GM18519 (cell line): ENCODE data around the gene OR51G1.
"Not testable (repeated sequence)": the region's sequence is repeated elsewhere in the genome, so short reads cannot be mapped to it uniquely, and the experiment has no call there.

Experiments
- ATAC-seq: cut with Tn5 transposase; IDR thresholded peaks from one replicate; pipeline ENCODE4 v1.9.1; 2021; ENCODE audit warnings: mild to moderate bottlenecking, moderate library complexity; ENCODE audit not compliant: unreplicated experiment, low FRiP score

OR51G1 gene, protein sequence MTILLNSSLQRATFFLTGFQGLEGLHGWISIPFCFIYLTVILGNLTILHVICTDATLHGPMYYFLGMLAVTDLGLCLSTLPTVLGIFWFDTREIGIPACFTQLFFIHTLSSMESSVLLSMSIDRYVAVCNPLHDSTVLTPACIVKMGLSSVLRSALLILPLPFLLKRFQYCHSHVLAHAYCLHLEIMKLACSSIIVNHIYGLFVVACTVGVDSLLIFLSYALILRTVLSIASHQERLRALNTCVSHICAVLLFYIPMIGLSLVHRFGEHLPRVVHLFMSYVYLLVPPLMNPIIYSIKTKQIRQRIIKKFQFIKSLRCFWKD

DNA sequence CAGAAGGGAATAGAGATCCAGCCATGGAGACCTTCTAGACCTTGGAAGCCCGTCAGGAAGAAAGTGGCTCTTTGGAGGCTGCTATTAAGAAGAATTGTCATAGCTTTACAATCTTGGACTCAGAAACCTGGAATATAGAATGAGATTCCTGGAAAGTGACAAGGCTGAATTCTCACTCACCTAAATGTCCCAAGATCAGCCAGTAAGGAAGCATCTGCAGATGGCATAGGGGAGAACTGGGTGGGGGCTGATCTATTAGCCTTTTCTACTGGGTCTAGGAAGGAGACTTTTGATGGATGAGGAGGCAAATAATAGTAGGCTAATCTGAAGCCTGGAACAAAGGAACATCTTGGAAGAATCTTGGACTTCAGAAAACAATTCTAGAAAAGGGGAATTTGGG, at the start of gene OR51G1:
Gene OR51G1, minus strand, starts transcription at position 101 of the 400 bp plus-strand sequence. Its CDS starts 0 bp downstream, at position 101.
- ATAC-seq: no peak

DNA sequence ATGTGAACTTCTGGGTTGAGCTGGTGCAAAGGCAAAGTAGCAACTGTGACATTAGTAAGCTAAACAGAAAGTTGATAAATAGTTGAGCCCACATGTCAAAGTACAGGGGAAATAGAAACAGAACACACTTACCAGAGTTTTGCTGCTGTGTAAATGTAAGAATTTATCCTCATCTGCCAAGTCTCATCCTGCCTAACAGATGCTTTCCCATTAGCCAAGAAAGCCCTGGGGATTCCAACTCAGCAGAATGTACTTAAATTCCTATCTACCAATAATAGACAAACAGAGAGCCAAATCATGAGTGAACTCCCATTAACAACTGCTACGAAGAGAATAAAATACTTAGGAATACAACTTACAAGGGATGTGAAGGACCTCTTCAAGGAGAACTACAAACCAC, 38.7 kb upstream of the OR51G1 start:
- ATAC-seq: no peak

DNA sequence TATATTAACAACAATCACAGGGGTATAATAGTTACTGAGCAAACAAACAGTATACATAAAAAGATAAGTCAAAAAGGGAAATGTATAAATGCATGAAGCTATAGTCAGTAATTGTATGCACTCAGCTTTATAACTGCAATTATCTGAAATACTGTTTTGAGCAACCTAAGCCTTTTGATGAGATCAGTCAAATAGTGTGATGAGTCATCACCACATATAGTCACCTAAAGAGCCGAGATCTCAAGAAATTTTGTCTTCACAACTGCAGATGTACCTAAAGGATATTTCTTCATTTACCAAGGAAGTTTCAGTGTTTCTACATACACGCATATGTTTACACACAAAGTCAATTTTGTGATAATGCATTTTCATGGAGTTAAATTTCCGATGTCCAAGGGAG, 36.7 kb upstream of the OR51G1 start:
- ATAC-seq: no peak

DNA sequence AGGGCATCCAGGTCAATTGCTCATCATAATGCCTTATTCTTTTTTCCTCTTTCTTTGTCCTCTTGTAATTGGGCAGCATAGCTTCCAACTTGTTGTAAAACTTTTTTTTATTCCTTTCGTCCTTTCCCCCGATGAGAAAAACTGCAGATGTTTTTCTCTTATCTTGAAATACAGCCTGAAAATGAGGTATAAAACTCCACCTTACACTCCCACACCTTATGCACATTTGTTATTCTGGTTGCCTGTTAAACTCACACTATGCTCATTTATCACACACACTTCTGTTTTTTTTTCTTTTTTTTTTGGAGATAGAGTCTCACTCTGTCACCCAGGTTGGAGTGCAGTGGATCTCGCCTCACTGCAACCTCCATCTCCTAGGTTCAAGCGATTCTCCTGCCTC, 33.3 kb upstream of the OR51G1 start:
- ATAC-seq: no peak

DNA sequence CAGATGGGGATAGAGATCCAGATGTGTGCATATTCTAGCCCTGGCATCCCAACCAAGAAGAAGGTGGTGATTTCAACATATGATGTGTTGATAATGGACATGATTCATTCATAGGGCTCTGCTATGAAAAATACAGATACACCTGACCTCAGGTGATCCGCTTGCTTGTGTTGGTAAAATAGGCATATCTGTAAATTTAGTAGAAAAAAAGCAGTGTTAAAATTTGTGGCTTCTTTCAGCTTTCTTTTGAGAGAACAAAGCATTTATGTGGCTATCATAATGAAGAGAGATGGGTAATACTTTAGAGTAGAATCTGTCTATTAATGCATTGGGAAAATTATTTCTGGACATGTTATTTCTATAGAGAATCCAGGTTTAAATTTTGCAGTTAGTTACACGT, 31.5 kb upstream of the OR51G1 start, which contains the start of gene OR51A2:
Gene OR51A2, minus strand, starts transcription at position 101 of the 400 bp plus-strand sequence. Its CDS starts 0 bp downstream, at position 101.
- ATAC-seq: not testable (repeated sequence)

DNA sequence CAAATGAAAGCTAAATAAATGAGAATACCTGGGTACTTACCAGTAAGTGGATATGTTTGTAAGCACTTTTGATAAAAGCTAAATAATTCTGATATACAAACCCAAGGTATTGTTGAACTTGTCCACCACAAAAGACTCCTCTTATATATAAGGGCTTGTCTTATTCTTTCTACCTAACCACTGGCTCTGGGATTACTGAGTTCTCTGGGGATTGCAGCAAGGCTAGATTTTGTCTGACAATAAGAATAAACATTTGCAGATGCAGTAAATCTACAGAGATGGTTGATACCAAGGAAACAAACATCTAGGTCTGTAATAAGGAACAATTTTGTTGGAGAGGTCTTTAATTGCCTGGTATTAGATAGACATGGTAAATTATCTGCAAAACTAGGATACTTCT, 23.4 kb upstream of the OR51G1 start, which contains the start of gene OR51A4:
Gene OR51A4, minus strand, starts transcription at position 101 of the 400 bp plus-strand sequence. CDS start 505 bp downstream, outside the sequence.
- no peak for ATAC-seq

DNA sequence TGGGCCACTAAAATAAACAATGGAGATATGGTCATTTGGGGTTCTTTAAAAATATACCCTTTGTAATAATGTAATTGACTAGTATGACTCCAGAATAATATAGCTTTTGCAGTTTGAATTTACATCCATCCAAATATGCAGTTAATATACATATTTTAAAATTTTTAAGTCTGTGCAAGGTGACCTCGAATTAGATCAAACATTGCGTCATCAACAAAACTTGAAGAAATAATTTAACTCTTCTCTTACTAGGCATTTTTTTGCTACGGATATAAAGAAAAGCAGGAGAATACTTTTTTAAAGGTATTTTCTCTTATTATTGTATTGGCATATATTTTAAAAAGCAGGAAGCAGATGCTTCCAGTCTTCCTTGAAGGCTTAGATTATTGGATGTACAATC, 12.6 kb upstream of the OR51G1 start:
- ATAC-seq: no peak

DNA sequence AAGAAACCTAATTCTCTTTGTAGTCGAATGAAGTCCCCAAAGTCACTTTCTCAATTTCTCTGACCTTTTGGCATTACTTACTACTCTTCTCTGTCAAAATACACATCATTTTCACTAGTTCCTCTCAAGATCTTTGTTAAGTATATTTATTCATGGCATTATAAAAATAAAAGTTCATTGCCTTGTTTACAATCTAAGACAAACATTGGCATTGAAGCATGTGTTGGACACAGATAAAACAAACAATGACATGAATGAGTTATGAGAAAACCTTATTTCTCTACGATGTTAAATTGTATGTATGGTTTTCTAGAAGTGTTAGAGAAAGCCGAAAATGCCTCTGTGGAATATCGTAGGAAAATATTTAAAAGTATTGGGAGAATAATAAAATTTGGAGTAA, 8.6 kb upstream of the OR51G1 start:
- ATAC-seq: no peak

DNA sequence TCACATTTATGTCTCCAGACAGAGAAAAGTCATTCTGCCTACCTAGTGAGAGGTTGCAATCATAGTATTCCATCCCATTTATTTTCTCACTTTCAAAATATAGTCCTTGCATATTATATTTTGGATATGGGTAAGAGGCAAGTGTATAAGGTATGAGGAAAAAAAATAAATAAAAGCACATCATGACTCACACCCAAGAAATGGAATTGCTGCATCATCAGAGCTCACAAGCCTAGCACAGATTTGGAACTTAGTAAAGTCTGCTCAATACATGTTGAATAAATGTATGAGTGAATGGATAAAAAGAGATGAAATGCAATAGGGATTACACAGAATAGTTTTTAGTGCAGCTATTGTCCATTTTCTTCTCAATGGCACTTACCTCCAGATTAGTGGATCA, 2.5 kb upstream of the OR51G1 start:
- no peak for ATAC-seq

DNA sequence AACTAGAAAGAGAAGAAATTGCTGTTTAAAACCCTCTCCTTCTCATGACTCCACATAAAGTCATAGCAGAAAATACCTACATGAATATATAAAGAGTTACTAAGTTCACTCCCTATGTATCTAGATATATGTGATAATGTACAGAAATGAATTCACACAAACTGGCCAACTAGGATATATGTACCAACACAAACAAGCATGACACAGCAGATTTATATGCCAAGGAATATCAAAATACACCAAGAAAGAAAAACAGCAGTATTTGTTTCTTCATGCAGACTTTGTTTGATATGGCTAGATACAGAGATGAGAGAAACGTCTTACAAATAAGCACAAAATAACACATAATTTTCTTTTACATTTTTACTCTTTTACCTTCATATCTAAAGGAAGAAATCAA, 1.8 kb downstream of the OR51G1 start:
- ATAC-seq: no peak

DNA sequence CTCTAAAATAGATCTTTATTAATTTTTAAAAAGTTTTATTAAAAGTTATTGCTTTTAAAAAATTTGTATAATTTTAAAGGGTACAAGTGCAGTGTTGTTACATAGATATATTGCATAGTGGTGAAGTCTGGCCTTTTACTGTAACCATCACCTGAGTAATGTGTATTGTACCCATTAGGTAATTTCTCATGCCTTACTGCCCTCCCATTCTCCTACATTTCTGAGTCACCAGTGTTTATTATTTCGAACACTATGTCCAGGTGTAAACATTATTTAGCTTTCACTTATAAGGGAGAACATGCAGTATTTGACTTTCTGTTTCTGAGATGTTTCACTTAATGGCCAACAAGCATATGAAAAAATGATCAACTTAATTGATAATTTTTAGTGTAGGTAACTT, 2.3 kb downstream of the OR51G1 start:
- no peak for ATAC-seq

DNA sequence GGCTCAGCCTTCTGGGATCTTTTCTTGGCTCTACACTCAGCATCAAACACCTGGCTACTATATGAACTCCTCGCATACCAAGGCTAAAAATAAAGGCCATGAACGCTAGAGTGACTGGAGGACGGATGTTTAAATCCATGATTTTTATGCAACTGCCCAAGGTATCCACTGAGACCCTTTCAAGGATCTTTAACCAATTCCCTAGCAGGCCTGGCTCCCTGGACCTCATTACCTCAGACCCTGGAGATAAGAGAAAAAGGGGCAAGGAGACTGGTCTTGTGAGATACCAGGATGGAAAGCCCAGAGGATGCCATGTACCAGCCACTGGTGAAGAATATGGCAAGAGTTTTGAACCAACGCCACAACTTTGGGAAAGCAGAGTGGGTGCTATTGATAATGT, 4.9 kb downstream of the OR51G1 start, which contains the start of gene OR51G2:
Gene OR51G2, minus strand, starts transcription at position 101 of the 400 bp plus-strand sequence. CDS start 3,687 bp downstream, outside the sequence.
- no peak for ATAC-seq

DNA sequence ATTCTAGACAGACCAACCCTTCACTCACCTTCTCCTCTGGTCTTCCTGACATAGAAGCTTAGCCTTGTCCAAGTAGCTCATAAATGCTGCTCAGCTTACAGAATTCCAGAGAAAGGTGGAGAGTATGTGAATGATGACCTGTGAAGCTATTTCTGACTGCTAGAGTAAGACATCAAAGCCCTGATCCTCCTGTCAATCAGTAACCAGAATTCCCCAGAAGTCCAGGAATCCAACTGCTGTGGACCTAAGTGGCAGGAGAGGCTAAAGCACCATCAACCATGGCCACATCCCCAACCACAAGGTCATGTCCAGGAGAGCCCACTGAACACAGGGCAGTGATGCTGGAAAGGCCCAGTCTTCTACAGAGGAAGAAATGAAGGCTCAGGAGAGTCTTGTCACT, 7.6 kb downstream of the OR51G1 start:
- ATAC-seq: no peak

DNA sequence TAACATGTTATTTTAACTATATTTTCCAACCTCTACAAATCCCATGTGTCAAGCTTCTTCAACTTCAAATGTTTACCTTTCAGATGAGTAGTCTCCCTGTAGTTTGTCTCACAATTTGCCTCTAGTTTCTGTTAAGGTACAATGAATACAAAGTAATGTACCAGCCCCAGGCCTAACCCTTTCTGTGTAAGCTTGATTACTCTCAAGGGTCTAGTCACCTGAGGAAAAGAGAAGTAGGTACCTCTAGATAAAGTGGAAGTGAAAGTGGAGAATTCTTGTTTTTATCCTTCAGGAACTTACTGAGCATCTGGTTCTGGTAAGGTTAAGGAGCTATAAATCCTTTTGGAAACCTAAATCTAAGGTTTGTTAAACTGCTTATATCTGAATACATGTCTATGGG, 20.7 kb downstream of the OR51G1 start, which contains the start of gene OR51A7:
Gene OR51A7, plus strand, starts transcription at position 300 of the 400 bp plus-strand sequence. CDS start 3,587 bp downstream, outside the sequence.
- ATAC-seq: no peak

DNA sequence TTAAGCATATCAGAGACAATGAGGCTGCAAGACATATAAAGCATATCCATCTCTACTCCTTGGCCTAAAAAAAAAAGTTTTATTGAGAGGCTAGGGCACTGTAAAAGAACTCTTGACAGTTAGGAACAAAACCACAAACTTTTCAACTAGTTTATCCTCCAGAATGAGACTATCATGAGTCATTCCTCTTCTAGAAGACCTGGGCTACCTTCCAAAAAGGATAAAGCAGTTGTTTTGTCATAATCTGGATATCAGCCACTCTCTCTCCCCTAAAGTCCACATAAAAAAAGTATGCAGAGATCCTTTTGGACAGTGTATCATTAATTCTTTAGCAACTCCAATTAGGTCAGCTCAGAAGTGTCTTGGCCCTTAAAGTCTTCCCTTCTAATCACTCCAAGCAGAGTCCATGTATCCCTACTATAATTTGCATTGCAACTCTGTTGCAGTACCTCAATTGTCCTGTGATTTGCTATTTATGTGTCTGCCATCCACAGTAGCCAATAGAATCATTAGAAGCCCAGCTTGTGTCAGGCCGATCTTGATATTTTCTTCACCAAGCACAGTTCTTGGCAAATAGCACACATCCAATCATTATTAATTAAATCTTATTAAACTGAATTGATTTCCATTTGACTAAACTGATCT, 32.0 kb downstream of the OR51G1 start:
- no peak for ATAC-seq

DNA sequence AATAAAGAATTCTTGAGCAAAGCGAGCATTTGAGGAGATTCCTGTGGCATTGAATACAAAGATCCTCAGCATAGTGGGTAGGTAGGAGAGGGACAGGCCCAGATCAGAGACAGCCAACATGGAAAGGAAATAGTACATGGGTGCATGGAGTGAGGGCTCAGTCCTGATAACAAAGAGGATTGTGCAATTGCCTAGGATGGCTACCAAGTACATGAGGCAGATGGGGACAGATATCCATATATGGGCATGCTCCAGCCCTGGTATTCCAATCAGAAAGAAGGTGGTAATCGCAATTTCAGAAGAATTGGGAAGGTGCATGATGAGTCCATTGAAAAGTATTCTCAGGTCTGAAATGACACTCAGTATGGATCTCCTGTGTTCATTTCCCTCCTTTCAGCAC, 33.9 kb downstream of the OR51G1 start:
- ATAC-seq: no peak

DNA sequence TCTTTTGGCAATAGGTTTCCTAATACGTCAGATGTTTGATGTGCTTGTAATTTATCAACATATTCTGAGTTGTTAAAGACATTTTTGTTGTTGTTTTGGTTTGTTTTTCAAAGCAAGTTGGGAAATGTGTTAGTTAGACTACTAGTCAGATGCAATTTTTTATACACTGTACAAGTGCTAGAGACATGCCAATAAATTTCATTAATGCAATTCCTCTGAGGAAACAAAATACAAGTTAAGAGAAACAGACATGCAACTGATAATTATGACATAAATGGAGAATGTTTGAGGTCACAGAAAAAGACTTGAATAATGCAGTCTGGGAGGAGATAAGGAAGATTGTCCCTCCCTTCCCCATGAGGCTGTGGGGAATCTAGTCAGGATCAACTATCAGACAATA, 36.5 kb downstream of the OR51G1 start:
- ATAC-seq: no peak

DNA sequence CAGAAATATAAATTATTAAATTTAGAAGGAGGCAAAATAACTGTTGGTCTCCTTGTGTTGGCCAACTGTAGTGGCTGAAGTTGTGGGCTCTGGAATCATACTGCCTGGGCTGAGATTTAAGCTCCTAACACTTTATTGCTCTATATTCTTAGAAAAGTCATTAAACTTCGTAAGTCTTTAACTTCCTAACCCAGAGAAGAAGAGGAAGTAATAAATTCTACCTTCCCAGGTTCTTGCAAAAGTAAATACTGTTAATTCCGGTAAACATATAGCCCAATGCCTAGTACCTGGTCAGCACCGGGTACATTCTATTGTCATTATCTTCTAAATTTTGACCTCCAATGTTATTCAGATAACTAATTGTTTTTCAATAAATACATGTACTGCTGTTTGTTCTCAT, 38.0 kb downstream of the OR51G1 start:
- no peak for ATAC-seq

DNA sequence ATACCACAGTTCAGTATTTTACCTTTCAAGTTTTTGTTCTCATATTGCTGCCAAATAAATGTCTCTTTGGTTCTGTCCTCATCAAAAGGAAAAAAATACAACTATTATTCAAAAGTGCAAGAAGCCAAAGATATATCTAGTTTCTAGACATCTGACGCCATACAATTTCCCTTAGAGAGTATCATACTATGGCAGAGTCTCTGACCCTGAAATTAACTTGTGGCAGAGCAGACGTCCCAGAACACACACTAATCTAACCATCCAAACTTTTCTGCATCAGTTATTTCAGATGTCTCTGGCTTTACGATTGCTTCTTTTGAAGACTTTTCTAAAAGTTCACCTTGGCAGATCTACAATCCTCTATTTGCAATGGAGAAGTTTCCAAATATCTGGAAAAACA, 39.8 kb downstream of the OR51G1 start:
- no peak for ATAC-seq

DNA sequence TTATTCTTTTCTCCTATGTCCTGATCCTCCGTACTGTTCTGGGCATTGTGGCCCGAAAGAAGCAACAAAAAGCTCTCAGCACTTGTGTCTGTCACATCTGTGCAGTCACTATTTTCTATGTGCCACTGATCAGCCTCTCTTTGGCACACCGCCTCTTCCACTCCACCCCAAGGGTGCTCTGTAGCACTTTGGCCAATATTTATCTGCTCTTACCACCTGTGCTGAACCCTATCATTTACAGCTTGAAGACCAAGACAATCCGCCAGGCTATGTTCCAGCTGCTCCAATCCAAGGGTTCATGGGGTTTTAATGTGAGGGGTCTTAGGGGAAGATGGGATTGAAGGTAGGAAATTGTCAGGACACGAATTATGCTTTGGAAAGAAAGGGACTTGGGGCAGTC, 41.6 kb downstream of the OR51G1 start:
- no peak for ATAC-seq

DNA sequence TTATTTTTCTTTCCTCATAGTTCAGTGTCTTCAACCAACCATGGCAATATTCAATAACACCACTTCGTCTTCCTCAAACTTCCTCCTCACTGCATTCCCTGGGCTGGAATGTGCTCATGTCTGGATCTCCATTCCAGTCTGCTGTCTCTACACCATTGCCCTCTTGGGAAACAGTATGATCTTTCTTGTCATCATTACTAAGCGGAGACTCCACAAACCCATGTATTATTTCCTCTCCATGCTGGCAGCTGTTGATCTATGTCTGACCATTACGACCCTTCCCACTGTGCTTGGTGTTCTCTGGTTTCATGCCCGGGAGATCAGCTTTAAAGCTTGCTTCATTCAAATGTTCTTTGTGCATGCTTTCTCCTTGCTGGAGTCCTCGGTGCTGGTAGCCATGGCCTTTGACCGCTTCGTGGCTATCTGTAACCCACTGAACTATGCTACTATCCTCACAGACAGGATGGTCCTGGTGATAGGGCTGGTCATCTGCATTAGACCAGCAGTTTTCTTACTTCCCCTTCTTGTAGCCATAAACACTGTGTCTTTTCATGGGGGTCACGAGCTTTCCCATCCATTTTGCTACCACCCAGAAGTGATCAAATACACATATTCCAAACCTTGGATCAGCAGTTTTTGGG, 42.2 kb downstream of the OR51G1 start, which contains the start of gene OR51T1:
Gene OR51T1, plus strand, starts transcription at position 41 of the 641 bp plus-strand sequence. Its CDS starts 0 bp downstream, at position 41.
- no peak for ATAC-seq
